ENCODE data around the gene LRRC42.
A peak's percentile ranks its signal among the peaks of the same experiment; 100 is the strongest.

LRRC42 gene

GRCh38 chr1:53942127-53942957 is 3.8 kb upstream of the LRRC42 start:
- Histone ChIP-seq H3K27me3 (no peaks in the 10 kb centered on the region), H3K27ac (no peak overlapping the region), H3K9me3 (no peaks in the 10 kb centered on the region), H3K4me1 (peaks cover 4 to 38% (median 21%) of the 10 kb centered on the region in 4 donors), H3K36me3 (no peaks in the 10 kb centered on the region), H3K4me3 (no peak overlapping the region)
- intact Hi-C loops (cut with DNase I; ENCODE audit: low total_unique reads): no loop called here
- DNase-seq: no peak
- TF ChIP-seq CTCF (IDR thresholded peaks at IDR 0.05): no peak

GRCh38 chr1:53943090-53943489 is 3.1 kb upstream of the LRRC42 start:
- Histone ChIP-seq H3K4me1 (peaks cover 4 to 40% (median 25%) of the 10 kb centered on the region in 4 donors), H3K27ac (no peak overlapping the region), H3K36me3 (no peaks in the 10 kb centered on the region), H3K9me3 (no peaks in the 10 kb centered on the region), H3K4me3 (no peak overlapping the region), H3K27me3 (no peaks in the 10 kb centered on the region)
- no peak for TF ChIP-seq CTCF (IDR thresholded peaks at IDR 0.05)
- intact Hi-C loops (cut with DNase I; ENCODE audit: low total_unique reads): no loop called here
- DNase-seq: no peak

GRCh38 chr1:53943490-53944043 is 2.6 kb upstream of the LRRC42 start:
- no peak for TF ChIP-seq CTCF (IDR thresholded peaks at IDR 0.05)
- no peak for DNase-seq
- no peaks in the 10 kb centered on the region for H3K27me3 ChIP-seq
- H3K27ac ChIP-seq: no peak overlapping the region
- peaks cover 4 to 40% (median 27%) of the 10 kb centered on the region in 4 donors for H3K4me1 ChIP-seq
- H3K36me3 ChIP-seq: no peaks in the 10 kb centered on the region
- intact Hi-C loops (cut with DNase I; ENCODE audit: low total_unique reads): loop anchor here (2.0 kb wide), 1 partner anchor 47 kb away; no protein-coding TSS in a partner anchor
- H3K4me3 ChIP-seq: no peak overlapping the region
- H3K9me3 ChIP-seq: no peaks in the 10 kb centered on the region

- no peaks in the 10 kb centered on the region for H3K36me3 ChIP-seq
- H3K9me3 ChIP-seq: no peaks in the 10 kb centered on the region
- no peak for TF ChIP-seq CTCF (IDR thresholded peaks at IDR 0.05)
- peak overlapping the region; percentile 81 to 86 for H3K4me3 ChIP-seq
- H3K27ac ChIP-seq: peak overlapping the region; percentile 90 to 93
- H3K4me1 ChIP-seq: peaks cover 4 to 42% (median 27%) of the 10 kb centered on the region in 4 donors
- intact Hi-C loops (cut with DNase I; ENCODE audit: low total_unique reads): loop anchor here (2.0 kb wide), 1 partner anchor 48 kb away; no protein-coding TSS in a partner anchor
- DNase-seq: no peak
- H3K27me3 ChIP-seq: no peaks in the 10 kb centered on the region
Measured at GRCh38 chr1:53944469-53945182, 1.5 kb upstream of the LRRC42 start.

GRCh38 chr1:53945183-53945432 is 1.0 kb upstream of the LRRC42 start:
- peak overlapping the region; percentile 81 to 86 for H3K4me3 ChIP-seq
- DNase-seq: no peak
- intact Hi-C loops (cut with DNase I; ENCODE audit: low total_unique reads): loop anchor here (2.0 kb wide), 1 partner anchor 48 kb away; no protein-coding TSS in a partner anchor
- peak overlapping the region; percentile 90 to 93 for H3K27ac ChIP-seq
- TF ChIP-seq CTCF (IDR thresholded peaks at IDR 0.05): no peak
- no peaks in the 10 kb centered on the region for H3K36me3 ChIP-seq
- peaks cover 4 to 42% (median 27%) of the 10 kb centered on the region in 4 donors for H3K4me1 ChIP-seq
- no peaks in the 10 kb centered on the region for H3K27me3 ChIP-seq
- no peaks in the 10 kb centered on the region for H3K9me3 ChIP-seq

Measured in tibial artery (tissue), 4 donors.